GM18907 (cell line): ENCODE data around the gene CHST6.
"Not testable (repeated sequence)": the region's sequence is repeated elsewhere in the genome, so short reads cannot be mapped to it uniquely, and the experiment has no call there.

Experiments used
- ATAC-seq: cut with Tn5 transposase; IDR thresholded peaks from one replicate; pipeline ENCODE4 v1.9.1; 2021; ENCODE audit warnings: mild to moderate bottlenecking, moderate library complexity; ENCODE audit not compliant: unreplicated experiment

The CHST6 gene

GRCh38 chr16:75503801-75504200, 8.6 kb upstream of the CHST6 start:
- ATAC-seq = no peak

- ATAC-seq = no peak
These were observed 7.8 kb upstream of the CHST6 start for GRCh38 chr16:75502916-75503605.

- not testable (repeated sequence) for ATAC-seq
These were observed 6.6 kb upstream of the CHST6 start for GRCh38 chr16:75501820-75502219.

- ATAC-seq = no peak
These were observed 6.1 kb upstream of the CHST6 start for GRCh38 chr16:75501359-75501758.

- not testable (repeated sequence) for ATAC-seq
These were observed 3.5 kb upstream of the CHST6 start for GRCh38 chr16:75498605-75499322.

- no peak for ATAC-seq
These were observed 2.3 kb upstream of the CHST6 start for GRCh38 chr16:75497558-75497957.

- peak; percentile 5 for ATAC-seq
These were observed 573 bp downstream of the CHST6 start for GRCh38 chr16:75494661-75495075.

GRCh38 chr16:75494184-75494583, 1.1 kb downstream of the CHST6 start:
- ATAC-seq = no peak

- ATAC-seq = peak; percentile 40
These were observed 3.4 kb downstream of the CHST6 start for GRCh38 chr16:75491876-75492275.

- no peak for ATAC-seq
These were observed 6.9 kb downstream of the CHST6 start for GRCh38 chr16:75488322-75488721.

GRCh38 chr16:75486676-75487313, 8.4 kb downstream of the CHST6 start:
- ATAC-seq = peak; percentile 56

GRCh38 chr16:75486014-75486675, 9.1 kb downstream of the CHST6 start:
- no peak for ATAC-seq

- ATAC-seq = peak; percentile 38
These were observed 9.8 kb downstream of the CHST6 start for GRCh38 chr16:75485230-75486013.

GRCh38 chr16:75483222-75483621, 12.0 kb downstream of the CHST6 start:
- no peak for ATAC-seq

- no peak for ATAC-seq
These were observed 12.6 kb downstream of the CHST6 start for GRCh38 chr16:75482434-75483205.

- no peak for ATAC-seq
These were observed 13.8 kb downstream of the CHST6 start for GRCh38 chr16:75481475-75481874.

GRCh38 chr16:75479421-75479990, 15.7 kb downstream of the CHST6 start:
- no peak for ATAC-seq

- ATAC-seq = no peak
These were observed 16.5 kb downstream of the CHST6 start for GRCh38 chr16:75478480-75479345.
